Caco-2 (cell line): ENCODE data around the gene SYT1. TPM values are rescaled to one million over a fixed set of nuclear protein-coding genes. Genes with fewer than 3 reads are reported as not detected.

Experiments used
- BruUV-seq: library from RNA; stranded (reverse); fragments of 400-500 nt; replicated peaks from 2 replicates; lab custom pipeline; 2021; lab: Mats Ljungman, UMichigan
- CTCF ChIA-PET: fragments of 300-600 bp; sonication (Branson Sonifier 250); formaldehyde crosslinking; loops from one replicate; lab custom pipeline; 2022; ENCODE audit warnings: antibody characterized with exemption; lab: Charles Lee
- POLR2A ChIA-PET: fragments of 300-600 bp; sonication (Branson Sonifier 250); formaldehyde crosslinking; loops from one replicate; lab custom pipeline; 2022; ENCODE audit warnings: antibody characterized with exemption; lab: Charles Lee
- DNase-seq, 2 experiments: peaks; one replicate each; pipeline versions ENCODE4 v3.0.0 to v3.0.0-alpha.2; 2020 to 2022
- H3K27me3 ChIP-seq: replicated peaks from 2 replicates; pipeline ENCODE4 v1.6.0; 2011; ENCODE audit warnings: low read length; ENCODE audit not compliant: control insufficient read depth, insufficient read depth
- H3K36me3 ChIP-seq: 2 replicates; pipeline ENCODE4 v1.5.1; 2011; ENCODE audit warnings: low read length; ENCODE audit not compliant: control insufficient read depth, insufficient read depth
- H3K4me1 ChIP-seq: fragments of 250-450 bp; sonication (Bioruptor Pico); 2 replicates; pipeline ENCODE4 v1.5.1; 2020; ENCODE audit warnings: mild to moderate bottlenecking
- H3K4me3 ChIP-seq: 2 replicates; pipeline ENCODE4 v1.5.1; 2011; ENCODE audit warnings: low read depth, mild to moderate bottlenecking, control low read depth, low read length
- H3K9me3 ChIP-seq: fragments of 250-450 bp; sonication (Bioruptor Pico); 2 replicates; pipeline ENCODE4 v1.5.1; 2020; ENCODE audit warnings: mild to moderate bottlenecking, moderate library complexity
- H3K27ac Mint-ChIP-seq: one replicate; pipeline ENCODE4 v1.8.0; 2022; ENCODE audit warnings: mixed read lengths; ENCODE audit not compliant: unreplicated experiment
- H3K27me3 Mint-ChIP-seq: one replicate; pipeline ENCODE4 v1.8.0; 2022; ENCODE audit warnings: mixed read lengths; ENCODE audit not compliant: insufficient read depth, unreplicated experiment
- H3K36me3 Mint-ChIP-seq: one replicate; pipeline ENCODE4 v1.8.0; 2022; ENCODE audit warnings: mild to moderate bottlenecking, mixed read lengths; ENCODE audit not compliant: insufficient read depth, unreplicated experiment
- H3K4me1 Mint-ChIP-seq: one replicate; pipeline ENCODE4 v1.8.0; 2022; ENCODE audit warnings: low read depth, mixed read lengths; ENCODE audit not compliant: unreplicated experiment
- H3K4me3 Mint-ChIP-seq: one replicate; pipeline ENCODE4 v1.8.0; 2022; ENCODE audit warnings: mild to moderate bottlenecking, moderate library complexity, mixed read lengths; ENCODE audit not compliant: unreplicated experiment
- H3K9me3 Mint-ChIP-seq: one replicate; pipeline ENCODE4 v1.8.0; 2022; ENCODE audit warnings: mixed read lengths; ENCODE audit not compliant: unreplicated experiment
- intact Hi-C: fragments of 100-400 bp; cut with micrococcal nuclease; formaldehyde crosslinking; loops from one replicate; pipeline ENCODE4 v1.10.0; 2022; ENCODE audit not compliant: unreplicated experiment
- total RNA-seq: library from RNA; stranded (reverse); gene quantifications from 2 replicates; pipeline ENCODE4 v1.2.3, GENCODE V29; 2022
- TF ChIP-seq, protein P1 (sequence below), 2 experiments: fragments of 200-600 bp in 1 of 2; IDR thresholded peaks; 1 replicate in 1 of 2; 2 replicates in 1 of 2; pipeline versions ENCODE4 v1.5.1 to v1.8.0; 2011 to 2022; ENCODE audit warnings: antibody characterized with exemption in 1 of 2, control low read depth in 1 of 2, inconsistent platforms in 1 of 2, low read depth in 1 of 2, low read length in 1 of 2, mild to moderate bottlenecking in 1 of 2, moderate library complexity in 1 of 2; ENCODE audit not compliant: insufficient read depth in 1 of 2, severe bottlenecking in 1 of 2, unreplicated experiment in 1 of 2

The SYT1 gene
- total RNA-seq, 1 experiment from 2014 or later: 0.39 TPM

DNA sequence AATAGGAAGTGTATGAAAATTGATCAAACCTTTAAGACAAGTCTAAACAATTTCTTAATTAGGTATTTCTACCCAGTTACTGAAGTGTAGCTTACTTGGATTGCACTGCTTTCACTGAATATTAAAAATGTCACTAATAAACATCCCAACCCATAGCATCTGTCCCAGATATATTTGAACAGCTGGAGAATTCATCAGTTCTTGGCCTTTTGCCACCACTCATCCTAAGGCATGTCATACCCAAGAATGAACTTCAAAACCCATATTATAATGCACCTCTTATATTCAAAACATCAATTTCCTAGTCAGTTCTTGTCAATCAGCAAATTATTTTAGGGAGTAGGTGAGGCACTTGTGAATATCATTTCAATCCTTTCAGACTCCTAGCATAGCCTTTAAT, 433.9 kb downstream of the SYT1 start:
- CTCF ChIA-PET: no interaction called here
- Histone ChIP-seq H3K36me3 (no peaks in the 10 kb centered on the region), H3K9me3 (no peaks in the 10 kb centered on the region), H3K4me1 (peaks cover 13% of the 10 kb centered on the region), H3K4me3 (no peak overlapping the region), H3K27me3 (no peaks in the 10 kb centered on the region)
- H3K27me3 Mint-ChIP-seq: no peaks in the 10 kb centered on the region
- TF ChIP-seq, protein P1, sequence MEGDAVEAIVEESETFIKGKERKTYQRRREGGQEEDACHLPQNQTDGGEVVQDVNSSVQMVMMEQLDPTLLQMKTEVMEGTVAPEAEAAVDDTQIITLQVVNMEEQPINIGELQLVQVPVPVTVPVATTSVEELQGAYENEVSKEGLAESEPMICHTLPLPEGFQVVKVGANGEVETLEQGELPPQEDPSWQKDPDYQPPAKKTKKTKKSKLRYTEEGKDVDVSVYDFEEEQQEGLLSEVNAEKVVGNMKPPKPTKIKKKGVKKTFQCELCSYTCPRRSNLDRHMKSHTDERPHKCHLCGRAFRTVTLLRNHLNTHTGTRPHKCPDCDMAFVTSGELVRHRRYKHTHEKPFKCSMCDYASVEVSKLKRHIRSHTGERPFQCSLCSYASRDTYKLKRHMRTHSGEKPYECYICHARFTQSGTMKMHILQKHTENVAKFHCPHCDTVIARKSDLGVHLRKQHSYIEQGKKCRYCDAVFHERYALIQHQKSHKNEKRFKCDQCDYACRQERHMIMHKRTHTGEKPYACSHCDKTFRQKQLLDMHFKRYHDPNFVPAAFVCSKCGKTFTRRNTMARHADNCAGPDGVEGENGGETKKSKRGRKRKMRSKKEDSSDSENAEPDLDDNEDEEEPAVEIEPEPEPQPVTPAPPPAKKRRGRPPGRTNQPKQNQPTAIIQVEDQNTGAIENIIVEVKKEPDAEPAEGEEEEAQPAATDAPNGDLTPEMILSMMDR (IDR thresholded peaks at IDR 0.05; ENCODE audit: insufficient read depth in 1 of 2, low read depth in 1 of 2, low read length in 1 of 2, severe bottlenecking in 1 of 2, unreplicated experiment in 1 of 2): no peak
- POLR2A ChIA-PET: no interaction called here
- no peaks in the 10 kb centered on the region for H3K9me3 Mint-ChIP-seq
- H3K27ac Mint-ChIP-seq: no peak overlapping the region
- no peaks in the 10 kb centered on the region for H3K4me1 Mint-ChIP-seq
- H3K36me3 Mint-ChIP-seq: no peaks in the 10 kb centered on the region
- H3K4me3 Mint-ChIP-seq: no peak overlapping the region
- no peak for DNase-seq
- intact Hi-C loops: no loop called here
- no TSS peak for BruUV-seq

DNA sequence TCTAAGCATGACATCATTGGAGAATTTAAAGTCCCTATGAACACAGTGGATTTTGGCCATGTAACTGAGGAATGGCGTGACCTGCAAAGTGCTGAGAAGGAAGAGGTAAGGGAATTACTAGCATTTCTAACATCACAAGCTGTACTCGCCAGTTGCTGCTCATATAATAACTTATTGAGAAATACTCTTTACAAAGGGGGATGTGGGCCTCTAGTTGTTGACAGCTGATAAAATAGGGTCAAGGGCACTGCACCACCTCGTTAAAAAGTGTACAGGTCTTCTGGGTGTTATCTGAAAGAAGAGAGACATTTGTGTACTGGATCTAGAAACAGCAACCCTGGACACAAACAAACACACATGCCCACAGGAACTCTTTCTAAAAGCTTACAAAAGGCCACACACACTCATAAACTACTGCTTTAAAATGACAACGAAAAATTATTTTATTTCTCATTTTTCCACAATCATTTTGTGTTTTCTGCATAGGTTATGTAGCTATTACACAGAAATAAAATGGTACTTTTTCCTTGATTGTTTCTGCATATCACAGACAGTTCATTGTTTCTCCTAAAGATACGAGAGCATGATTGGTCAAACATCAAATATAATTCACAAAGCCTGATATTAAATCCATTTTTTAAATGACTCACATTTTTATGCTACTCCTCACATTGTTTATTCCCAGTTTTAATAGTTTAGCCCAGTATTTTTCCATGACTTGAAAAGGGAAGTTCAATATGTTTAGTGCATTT, 435.0 kb downstream of the SYT1 start:
- CTCF ChIA-PET: interaction anchor here (1.4 kb wide), 1 partner anchor 75 kb away, joined by 4 read pairs; no protein-coding TSS in a partner anchor
- no peaks in the 10 kb centered on the region for H3K27me3 ChIP-seq
- POLR2A ChIA-PET: no interaction called here
- H3K9me3 ChIP-seq: no peaks in the 10 kb centered on the region
- no peak for DNase-seq
- intact Hi-C loops: loop anchor here (2.0 kb wide), 2 partner anchors 45 to 65 kb away; no protein-coding TSS in a partner anchor
- Mint-ChIP-seq H3K36me3 (no peaks in the 10 kb centered on the region), H3K27ac (no peak overlapping the region), H3K27me3 (no peaks in the 10 kb centered on the region), H3K4me1 (no peaks in the 10 kb centered on the region), H3K4me3 (no peak overlapping the region), H3K9me3 (no peaks in the 10 kb centered on the region)
- no peaks in the 10 kb centered on the region for H3K36me3 ChIP-seq
- no peak overlapping the region for H3K4me3 ChIP-seq
- BruUV-seq: no TSS peak
- TF ChIP-seq, protein P1 (IDR thresholded peaks at IDR 0.05; ENCODE audit: insufficient read depth in 1 of 2, low read depth in 1 of 2, low read length in 1 of 2, severe bottlenecking in 1 of 2, unreplicated experiment in 1 of 2): no peak
- peaks cover 13% of the 10 kb centered on the region for H3K4me1 ChIP-seq

DNA sequence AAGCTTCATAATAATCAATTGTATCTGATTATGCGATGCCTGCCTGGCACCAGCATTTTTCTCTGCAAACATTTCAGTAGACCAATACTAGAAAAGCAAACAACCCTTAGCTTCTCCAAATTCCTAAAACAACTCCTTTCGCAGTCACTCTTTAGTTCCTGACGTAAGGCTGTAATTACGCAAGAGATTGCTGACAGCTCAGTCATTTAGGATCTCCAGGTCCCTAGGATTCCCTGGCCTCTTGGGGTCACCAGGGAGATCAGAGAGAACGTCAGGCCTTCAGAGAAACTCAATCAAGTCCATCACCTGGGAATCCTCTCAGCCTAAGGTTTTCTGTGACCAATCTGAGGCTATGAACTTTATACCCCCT, 435.6 kb downstream of the SYT1 start:
- no peaks in the 10 kb centered on the region for H3K9me3 Mint-ChIP-seq
- H3K36me3 Mint-ChIP-seq: no peaks in the 10 kb centered on the region
- TF ChIP-seq, protein P1 (IDR thresholded peaks at IDR 0.05; ENCODE audit: insufficient read depth in 1 of 2, low read depth in 1 of 2, low read length in 1 of 2, severe bottlenecking in 1 of 2, unreplicated experiment in 1 of 2): no peak
- BruUV-seq: no TSS peak
- CTCF ChIA-PET: interaction anchor here (1.4 kb wide), 1 partner anchor 75 kb away, joined by 4 read pairs; no protein-coding TSS in a partner anchor
- no peak overlapping the region for H3K4me3 Mint-ChIP-seq
- POLR2A ChIA-PET: no interaction called here
- no peaks in the 10 kb centered on the region for H3K27me3 Mint-ChIP-seq
- Histone ChIP-seq H3K9me3 (no peaks in the 10 kb centered on the region), H3K27me3 (no peaks in the 10 kb centered on the region), H3K36me3 (no peaks in the 10 kb centered on the region), H3K4me3 (no peak overlapping the region), H3K4me1 (peaks cover 13% of the 10 kb centered on the region)
- H3K4me1 Mint-ChIP-seq: no peaks in the 10 kb centered on the region
- H3K27ac Mint-ChIP-seq: no peak overlapping the region
- DNase-seq: peak; percentile 65 to 66
- intact Hi-C loops: loop anchor here (2.0 kb wide), 2 partner anchors 45 to 65 kb away; no protein-coding TSS in a partner anchor
